AG09309 (cell line): Measurements from ENCODE around the gene STRIP1.
A peak's percentile ranks its signal among the peaks of the same experiment; 100 is the strongest.

Source experiments
- DNase-seq: peaks from one replicate; pipeline ENCODE4 v3.0.0-alpha.2; 2010; ENCODE audit warnings: low read depth
- H3K4me3 ChIP-seq: 2 replicates; pipeline ENCODE4 v1.5.1; 2011; ENCODE audit warnings: mild to moderate bottlenecking, low read depth, low read length, moderate library complexity; ENCODE audit not compliant: control insufficient read depth
- TF ChIP-seq, protein P1 (sequence below): IDR thresholded peaks from 2 replicates; pipeline ENCODE4 v1.5.1; 2011; ENCODE audit warnings: mild to moderate bottlenecking, low read depth, low read length, inconsistent platforms; ENCODE audit not compliant: insufficient read depth, control insufficient read depth; ENCODE audit errors: missing control alignments

STRIP1 gene

DNA sequence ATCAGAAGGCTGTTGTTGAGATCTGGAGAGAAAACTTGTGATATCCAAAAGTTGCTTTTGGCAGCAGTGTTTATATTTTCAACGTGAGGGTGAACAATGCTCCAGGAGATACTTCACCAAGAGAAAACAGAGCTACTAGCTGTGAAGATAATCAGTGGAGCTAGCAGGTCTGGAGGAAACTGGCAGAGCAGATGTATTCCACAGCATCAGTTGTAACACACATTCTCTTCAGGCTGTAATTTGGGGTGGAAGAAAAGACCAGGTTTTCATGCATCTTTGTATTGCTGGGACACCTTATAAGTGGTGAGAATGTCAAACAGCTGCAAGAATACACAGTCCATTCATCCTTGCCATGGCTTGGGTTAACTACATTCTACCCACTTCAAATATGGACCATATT is 27.9 kb upstream of the STRIP1 start:
- TF ChIP-seq, protein P1, sequence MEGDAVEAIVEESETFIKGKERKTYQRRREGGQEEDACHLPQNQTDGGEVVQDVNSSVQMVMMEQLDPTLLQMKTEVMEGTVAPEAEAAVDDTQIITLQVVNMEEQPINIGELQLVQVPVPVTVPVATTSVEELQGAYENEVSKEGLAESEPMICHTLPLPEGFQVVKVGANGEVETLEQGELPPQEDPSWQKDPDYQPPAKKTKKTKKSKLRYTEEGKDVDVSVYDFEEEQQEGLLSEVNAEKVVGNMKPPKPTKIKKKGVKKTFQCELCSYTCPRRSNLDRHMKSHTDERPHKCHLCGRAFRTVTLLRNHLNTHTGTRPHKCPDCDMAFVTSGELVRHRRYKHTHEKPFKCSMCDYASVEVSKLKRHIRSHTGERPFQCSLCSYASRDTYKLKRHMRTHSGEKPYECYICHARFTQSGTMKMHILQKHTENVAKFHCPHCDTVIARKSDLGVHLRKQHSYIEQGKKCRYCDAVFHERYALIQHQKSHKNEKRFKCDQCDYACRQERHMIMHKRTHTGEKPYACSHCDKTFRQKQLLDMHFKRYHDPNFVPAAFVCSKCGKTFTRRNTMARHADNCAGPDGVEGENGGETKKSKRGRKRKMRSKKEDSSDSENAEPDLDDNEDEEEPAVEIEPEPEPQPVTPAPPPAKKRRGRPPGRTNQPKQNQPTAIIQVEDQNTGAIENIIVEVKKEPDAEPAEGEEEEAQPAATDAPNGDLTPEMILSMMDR = no peak
- no peak overlapping the region for H3K4me3 ChIP-seq
- DNase-seq = no peak

DNA sequence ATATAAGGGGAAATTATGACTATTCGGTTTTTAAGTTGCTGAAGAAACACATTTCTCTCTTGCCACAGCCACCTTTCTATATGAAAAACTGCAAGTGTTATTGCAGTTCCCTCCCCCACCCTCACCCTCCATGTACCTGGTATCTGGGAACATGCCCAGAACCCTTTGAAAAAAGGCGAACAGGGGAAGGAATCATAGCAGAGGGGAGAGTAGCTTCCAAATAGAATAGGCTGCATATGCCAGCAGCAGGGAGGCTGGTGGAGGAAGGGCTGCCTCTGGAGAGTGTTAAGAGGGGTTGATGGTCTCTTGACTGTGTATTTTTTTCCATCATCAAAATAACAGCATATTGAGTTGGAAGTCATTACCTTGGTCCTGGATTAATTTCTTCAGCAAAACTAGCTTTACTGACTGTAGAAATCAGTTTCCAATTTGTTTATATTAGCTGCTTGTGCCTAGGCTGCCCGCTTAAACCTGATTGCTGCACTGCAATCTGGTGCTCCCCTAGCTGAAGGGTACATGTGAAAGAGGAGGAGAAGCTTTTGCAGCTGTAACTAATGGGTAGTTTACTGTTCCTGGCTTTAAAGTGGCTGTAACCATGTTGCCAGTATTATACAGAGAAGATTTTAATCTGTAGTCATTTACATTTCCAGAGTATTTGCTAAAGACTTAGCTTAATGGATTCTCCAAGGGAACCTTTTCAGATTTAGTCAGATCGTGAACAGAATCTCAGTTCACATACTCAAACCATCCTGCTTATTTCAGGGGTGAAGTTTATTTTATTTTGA is 27.2 kb upstream of the STRIP1 start:
- TF ChIP-seq, protein P1 = no peak
- no peak overlapping the region for H3K4me3 ChIP-seq
- DNase-seq = no peak

DNA sequence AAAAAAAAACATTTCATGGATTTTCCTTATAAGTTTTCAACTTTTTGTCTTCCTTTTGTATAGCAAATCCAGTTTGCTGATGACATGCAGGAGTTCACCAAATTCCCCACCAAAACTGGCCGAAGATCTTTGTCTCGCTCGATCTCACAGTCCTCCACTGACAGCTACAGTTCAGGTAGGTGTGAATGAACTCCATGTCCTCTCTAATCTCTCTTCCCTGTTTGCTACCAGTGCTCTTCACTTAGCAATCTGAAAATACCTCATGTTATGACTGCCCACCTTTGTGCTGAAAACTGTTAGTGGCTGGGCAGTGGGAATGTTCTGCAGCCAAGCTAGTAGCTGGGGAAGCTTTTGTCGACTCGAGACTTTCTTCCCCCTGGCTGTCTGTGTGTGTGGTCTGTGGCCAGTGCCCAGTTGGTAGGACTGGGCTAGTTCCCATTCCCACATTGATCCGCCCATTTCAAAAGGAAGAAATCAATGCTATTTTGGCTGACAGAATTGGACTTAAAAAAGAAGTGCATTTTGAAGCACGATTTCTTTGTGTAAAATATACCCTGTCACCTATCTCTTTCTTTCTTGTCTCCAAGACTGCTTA is 25.4 kb upstream of the STRIP1 start:
- TF ChIP-seq, protein P1 = no peak
- no peak overlapping the region for H3K4me3 ChIP-seq
- no peak for DNase-seq

DNA sequence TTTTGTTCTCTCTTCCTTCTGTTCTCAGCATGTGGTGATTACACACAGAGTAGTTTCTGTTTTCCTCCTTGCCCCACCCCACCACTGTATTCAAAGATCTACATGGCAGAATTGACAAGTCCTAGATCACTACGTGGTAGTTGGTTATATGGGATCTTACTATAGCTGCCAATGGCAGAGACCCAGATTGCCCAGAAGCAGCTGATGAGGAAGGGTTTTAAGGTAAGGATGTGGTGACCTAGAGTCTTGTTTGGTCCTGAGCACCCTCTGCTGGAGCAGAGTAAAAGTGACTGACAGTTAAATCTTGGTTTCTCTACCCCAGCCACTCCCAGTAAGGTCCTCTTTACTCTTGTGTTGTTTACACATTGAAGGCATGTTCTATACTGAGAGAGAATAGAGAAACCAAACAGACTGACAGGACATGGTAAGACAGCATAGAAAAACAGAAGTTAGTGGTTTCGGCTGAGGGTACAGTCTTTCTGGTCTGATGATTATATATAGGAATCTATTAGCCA is 22.8 kb upstream of the STRIP1 start:
- DNase-seq = no peak
- TF ChIP-seq, protein P1 = peak; percentile 63
- no peak overlapping the region for H3K4me3 ChIP-seq

DNA sequence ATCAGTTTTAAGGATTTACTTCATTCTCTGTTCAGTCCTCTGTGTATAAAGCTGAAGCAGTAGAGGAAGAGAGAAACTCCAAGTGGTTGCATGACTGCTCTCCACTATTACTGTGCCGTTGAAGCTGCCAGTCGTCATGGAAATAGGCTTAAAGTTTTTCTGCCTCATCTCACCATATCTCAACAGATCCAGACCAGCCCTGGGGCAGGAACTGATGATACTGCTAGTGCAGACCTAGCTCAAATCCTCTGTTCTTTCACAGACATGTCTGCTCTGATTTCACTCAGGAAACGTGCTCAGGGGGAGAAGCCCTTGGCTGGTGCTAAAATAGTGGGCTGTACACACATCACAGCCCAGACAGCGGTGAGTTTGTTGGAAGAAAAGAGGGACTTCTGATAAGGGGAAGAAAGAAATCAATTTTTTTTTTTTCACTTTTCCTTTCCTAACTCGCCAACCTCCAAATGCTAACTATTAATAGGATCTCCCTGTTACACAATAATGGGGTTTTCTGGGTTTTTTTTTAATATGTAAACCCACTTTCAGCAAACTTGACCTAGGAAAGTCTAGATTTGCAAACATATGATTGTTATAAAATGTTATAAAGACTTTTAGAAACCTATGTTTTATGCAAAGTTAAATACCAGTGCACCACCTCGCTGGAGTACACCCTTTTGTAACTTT is 22.2 kb upstream of the STRIP1 start:
- TF ChIP-seq, protein P1 = no peak
- no peak for DNase-seq
- H3K4me3 ChIP-seq = no peak overlapping the region

DNA sequence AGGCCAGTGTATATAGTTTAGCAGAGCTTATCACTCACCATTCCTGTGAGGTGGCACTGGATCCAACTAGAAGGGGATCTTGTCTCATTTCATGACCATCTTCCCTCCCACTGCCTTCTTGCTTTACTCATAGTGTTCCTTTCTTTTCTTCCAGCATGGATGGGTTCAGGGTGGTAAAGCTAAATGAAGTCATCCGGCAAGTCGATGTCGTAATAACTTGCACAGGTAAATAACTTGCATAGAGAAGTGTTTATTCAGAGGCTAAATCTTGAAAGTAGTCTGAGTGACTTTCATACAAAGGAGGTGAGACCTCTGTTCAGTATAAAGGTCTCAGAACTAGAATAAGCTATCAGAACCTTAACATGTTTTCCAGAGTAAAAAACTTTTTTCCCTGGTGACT is 16.6 kb upstream of the STRIP1 start:
- H3K4me3 ChIP-seq = no peak overlapping the region
- no peak for DNase-seq
- TF ChIP-seq, protein P1 = no peak
